Ovary (tissue), 9 donors: ENCODE data around the gene TSHZ2. TPM values are rescaled to one million over a fixed set of nuclear protein-coding genes. Genes with fewer than 3 reads are reported as not detected.

ENCODE experiments used
- DNase-seq, 5 donors: peaks; one replicate each; pipeline ENCODE4 v3.0.0-alpha.2; 2019 to 2020
- H3K27ac ChIP-seq, 2 donors: fragments of 200-600 bp; one replicate each; pipeline versions ENCODE4 v1.5.1 to v1.8.0; 2019 to 2022
- H3K27me3 ChIP-seq: fragments of 200-600 bp; one replicate; pipeline ENCODE4 v1.8.0; 2022
- H3K36me3 ChIP-seq: fragments of 200-600 bp; sonication (generic); one replicate; pipeline ENCODE4 v1.5.1; 2019
- H3K4me1 ChIP-seq: one replicate; pipeline ENCODE4 v1.8.1; 2013; ENCODE audit warnings: mild to moderate bottlenecking, moderate library complexity; ENCODE audit not compliant: insufficient read depth
- H3K4me3 ChIP-seq: fragments of 200-600 bp; sonication (generic); one replicate; pipeline ENCODE4 v1.5.1; 2017
- H3K9me3 ChIP-seq, 2 donors: fragments of 200-600 bp in 1 of 2; sonication (generic) in 1 of 2; one replicate each; pipeline versions ENCODE4 v1.5.1 to v1.8.1; 2013 to 2019; ENCODE audit warnings: mild to moderate bottlenecking in 1 of 2, moderate library complexity in 1 of 2
- CTCF ChIP-seq, 3 donors: fragments of 450-650 bp in 2 of 3; fragments of 200-600 bp in 1 of 3; IDR thresholded peaks; one replicate each; pipeline versions ENCODE4 v1.5.1 to v1.8.0; 2016 to 2022; ENCODE audit warnings: antibody characterized with exemption in 3 of 3, mild to moderate bottlenecking in 1 of 3
- EP300 ChIP-seq: sonication (generic); formaldehyde crosslinking; IDR thresholded peaks from one replicate; pipeline ENCODE4 v1.6.1; 2017; ENCODE audit warnings: antibody characterized with exemption
- POLR2A ChIP-seq: fragments of 450-650 bp; IDR thresholded peaks from one replicate; pipeline ENCODE4 v1.6.1; 2017; ENCODE audit warnings: antibody characterized with exemption, mild to moderate bottlenecking, moderate library complexity
- WGBS, 3 donors: extraction: QIAGEN DNeasy Blood & Tissue Kit in 1 of 3; methylation state at CpG; one replicate each; pipeline versions ENCODE4 v1.1.5 to v1.1.7; 2013 to 2017; 5-methylcytosine and 5-hydroxymethylcytosine counted together
- intact Hi-C, 4 donors: fragments of 100-400 bp; cut with DNase I; formaldehyde crosslinking; loops; one replicate each; pipeline versions ENCODE4 v1.11.0 to v1.15.1; 2022 to 2023
- polyA plus RNA-seq, 2 donors: library from polyadenylated mRNA; stranded (reverse); fragments of 200-250 nt in 1 of 2; fragments of 350-450 nt in 1 of 2; fragmentation: Illumina TruSeq in 1 of 2; extraction: RNeasy Lipid Tissue Mini Kit (QIAGEN cat#74804) in 1 of 2; gene quantifications; one replicate each; pipeline ENCODE4 v1.2.3, GENCODE V29; 2013 to 2014
- total RNA-seq, 7 donors: library from RNA; depleted of rRNA in 2 of 7; stranded (reverse); fragments of >200 nt in 2 of 7; fragmentation: NEBNext Ultra II Directional in 3 of 7; extraction: Animal tissue kit (Norgen Biotek cat#: 25700) in 3 of 7; gene quantifications; one replicate each; pipeline versions ENCODE4 v1.1.0 to v1.2.4, GENCODE V29; 2016 to 2023
- donor health status: DM: no; HTN: no; CAD: no; lungs with moderate emphysema.
- donor health status: DM: no; HTN: no; CAD: no.
- donor health status: Bipolar disorder and iron deficiency.
- donor health status: DM: yes; HTN: yes; CAD: no.
- donor health status: DM: no; HTN: no; CAD: no.
- donor health status: DM: yes; HTN: yes; CAD: no.

The TSHZ2 gene
- total and polyA plus RNA-seq, 9 donors = 18.2 to 113 (median 40.2) TPM

GRCh38 chr20:53013847-53014246 lies 41.7 kb downstream of the TSHZ2 start:
- no peaks in the 10 kb centered on the region for H3K9me3 ChIP-seq
- WGBS, 3 donors = 62 to 74% (median 70%) methylated on average over 4 of the region's 4 CpGs
- DNase-seq = no peak
- TF ChIP-seq EP300 = no peak
- TF ChIP-seq POLR2A = no peak
- TF ChIP-seq CTCF (IDR thresholded peaks at IDR 0.05) = no peak
- H3K27me3 ChIP-seq = no peaks in the 10 kb centered on the region
- no peaks in the 10 kb centered on the region for H3K36me3 ChIP-seq
- H3K27ac ChIP-seq = no peak overlapping the region
- intact Hi-C loops = loop anchor here in 1 of 4 donors (2.0 kb wide), 1 partner anchor 17 kb away; no protein-coding TSS in a partner anchor
- no peak overlapping the region for H3K4me3 ChIP-seq
- peaks cover 7% of the 10 kb centered on the region for H3K4me1 ChIP-seq

GRCh38 chr20:53016071-53016470 lies 43.9 kb downstream of the TSHZ2 start:
- intact Hi-C loops = no loop called here
- no peak overlapping the region for H3K4me3 ChIP-seq
- H3K27ac ChIP-seq = no peak overlapping the region
- peaks cover 8% of the 10 kb centered on the region for H3K4me1 ChIP-seq
- no peak for DNase-seq
- WGBS, 3 donors = 75 to 96% (median 93%) methylated on average over 2 of the region's 2 CpGs
- no peaks in the 10 kb centered on the region for H3K36me3 ChIP-seq
- H3K9me3 ChIP-seq = no peaks in the 10 kb centered on the region
- H3K27me3 ChIP-seq = no peaks in the 10 kb centered on the region
- TF ChIP-seq CTCF (IDR thresholded peaks at IDR 0.05) (no peak), POLR2A (no peak), EP300 (no peak)

GRCh38 chr20:53016534-53017042 lies 44.4 kb downstream of the TSHZ2 start:
- H3K9me3 ChIP-seq = no peaks in the 10 kb centered on the region
- no peak overlapping the region for H3K27ac ChIP-seq
- peaks cover 8% of the 10 kb centered on the region for H3K4me1 ChIP-seq
- H3K36me3 ChIP-seq = no peaks in the 10 kb centered on the region
- H3K4me3 ChIP-seq = no peak overlapping the region
- DNase-seq = no peak
- WGBS, 3 donors = 91 to 96% (median 93%) methylated on average over 5 of the region's 5 CpGs
- TF ChIP-seq CTCF (IDR thresholded peaks at IDR 0.05) = no peak
- TF ChIP-seq EP300 = no peak
- no peak for TF ChIP-seq POLR2A
- intact Hi-C loops = no loop called here
- H3K27me3 ChIP-seq = no peaks in the 10 kb centered on the region

DNA sequence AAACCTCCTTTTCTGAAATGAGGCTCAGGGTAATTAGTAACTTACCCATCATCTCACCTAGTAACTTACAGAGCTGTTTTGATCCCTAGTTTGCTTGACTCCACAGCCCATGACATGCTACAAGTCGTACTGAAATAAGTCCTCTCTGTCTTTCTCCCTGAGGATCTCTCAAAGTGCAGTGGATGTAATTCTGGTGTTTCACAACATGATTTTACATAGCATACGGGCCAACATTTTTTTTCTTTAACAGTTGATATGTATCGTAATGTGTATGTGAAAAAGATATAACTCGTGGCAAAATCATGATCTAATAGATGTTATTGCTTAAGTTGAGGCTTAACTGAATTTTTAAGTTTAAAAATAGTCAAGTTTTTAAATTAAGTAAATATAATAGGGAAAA lies 45.0 kb downstream of the TSHZ2 start:
- Histone ChIP-seq H3K4me1 (peaks cover 8% of the 10 kb centered on the region), H3K27ac (no peak overlapping the region), H3K4me3 (no peak overlapping the region), H3K9me3 (no peaks in the 10 kb centered on the region), H3K27me3 (no peaks in the 10 kb centered on the region), H3K36me3 (no peaks in the 10 kb centered on the region)
- no peak for TF ChIP-seq CTCF (IDR thresholded peaks at IDR 0.05)
- no peak for TF ChIP-seq POLR2A
- TF ChIP-seq EP300 = no peak
- DNase-seq = no peak
- 91 to 94% (median 94%) methylated on average over 4 of the region's 4 CpGs for whole genome bisulfite sequencing, 3 donors
- intact Hi-C loops = no loop called here
